K562 treated with DMSO at 1 percent for 48 hours (cell line): ENCODE results near the gene LCNL1. TPM values are rescaled to one million over a fixed set of nuclear protein-coding genes. Genes with fewer than 3 reads are reported as not detected.

Experiments used
- total RNA-seq: library from RNA; unstranded; fragments of 300-600 nt; gene quantifications from 2 replicates; pipeline ENCODE4 v1.2.3, GENCODE V29; 2022; ENCODE audit warnings: low replicate concordance; ENCODE audit errors: extremely low read depth

LCNL1 gene
- total RNA-seq, result not detected in 2 replicates

DNA sequence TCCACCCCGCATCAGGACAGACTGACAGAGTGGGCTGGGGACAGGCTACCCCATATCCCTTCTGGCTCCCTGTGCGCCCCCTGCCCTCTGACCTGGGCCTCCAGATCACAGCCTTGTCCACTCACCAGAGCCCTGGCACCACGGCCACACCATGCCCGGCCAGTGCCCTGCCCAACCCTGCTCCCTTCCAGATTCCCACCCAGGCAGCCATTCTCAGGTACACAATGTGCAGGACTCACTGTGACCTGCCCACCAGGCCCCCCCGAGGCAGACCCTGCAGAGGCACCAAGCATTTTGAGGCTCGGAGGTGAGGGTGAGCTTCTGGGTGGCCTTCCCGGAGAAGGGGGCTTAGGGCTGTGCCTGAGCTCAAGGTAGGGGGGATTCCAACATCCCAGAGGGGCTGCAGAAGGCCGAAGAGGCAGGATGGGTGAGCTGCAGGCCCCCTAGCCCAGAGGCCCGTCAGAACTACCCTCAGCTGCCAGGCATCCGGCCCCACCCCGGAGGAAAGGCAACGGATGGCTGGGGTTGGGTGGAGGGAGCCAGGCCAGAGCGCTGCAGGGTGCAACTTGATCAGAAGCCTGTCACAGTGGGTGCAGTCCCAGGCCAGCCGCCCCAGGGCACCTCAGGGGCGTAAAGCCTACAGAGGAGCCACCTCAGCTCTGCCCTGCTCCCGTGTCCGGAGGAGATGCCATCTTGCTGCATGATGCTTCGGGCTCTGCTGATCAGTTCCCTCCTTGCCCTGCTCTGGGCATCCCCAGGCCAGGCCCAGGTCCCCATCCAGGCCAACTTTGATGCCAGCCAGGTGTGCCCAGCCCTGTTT lies at the start of gene LCNL1:
Gene LCNL1 (plus strand): TSS at position 762 of the 820 bp plus-strand sequence. CDS start 594 bp downstream, outside the sequence.

DNA sequence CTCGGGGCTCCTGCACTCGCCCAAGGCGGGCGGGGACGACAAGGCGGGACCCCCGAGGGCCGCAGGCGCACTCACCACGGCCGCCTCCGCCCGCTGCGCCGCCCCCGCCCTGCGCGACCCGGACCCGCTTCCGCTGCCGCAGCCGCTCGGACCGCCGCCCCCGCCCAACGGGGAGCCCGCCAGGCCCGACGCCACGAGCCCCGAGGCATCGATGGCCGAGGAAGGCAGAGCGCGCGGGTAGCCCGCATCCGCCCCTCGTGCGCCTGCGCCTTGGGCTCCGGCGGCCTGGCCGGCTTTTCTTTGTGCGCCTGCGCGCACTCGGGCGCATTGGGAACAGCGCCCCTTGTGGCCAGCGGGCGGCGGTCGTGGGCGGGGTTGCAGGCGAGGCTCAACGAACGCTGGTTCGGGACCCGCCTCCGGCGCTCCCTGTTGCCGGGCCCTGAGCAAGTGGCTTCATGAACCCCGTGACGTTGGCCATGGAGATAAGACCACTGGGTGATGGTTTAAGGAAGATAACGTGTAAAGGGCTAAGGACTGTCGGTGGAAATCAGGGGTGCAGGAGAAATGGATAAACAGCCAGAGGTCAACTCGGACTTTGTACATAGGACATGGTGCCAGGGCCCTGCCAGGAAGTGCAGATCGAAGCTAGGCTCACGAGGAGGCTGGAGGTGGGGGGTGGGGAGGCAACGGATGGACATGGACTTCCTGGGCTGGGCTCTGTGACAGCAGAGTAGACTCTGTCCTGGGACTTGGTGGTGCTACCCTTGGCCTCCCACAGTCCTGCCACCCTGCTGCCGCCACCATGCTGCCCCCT lies 38.1 kb upstream of the LCNL1 start, which contains the start of the genes C8G and FBXW5:
Gene C8G (plus strand): TSS at position 725 of the 814 bp plus-strand sequence. CDS start 78 bp downstream, at position 803.
Gene FBXW5 (minus strand): TSS at position 220 of the 814 bp plus-strand sequence. CDS start 655 bp downstream, outside the sequence.

DNA sequence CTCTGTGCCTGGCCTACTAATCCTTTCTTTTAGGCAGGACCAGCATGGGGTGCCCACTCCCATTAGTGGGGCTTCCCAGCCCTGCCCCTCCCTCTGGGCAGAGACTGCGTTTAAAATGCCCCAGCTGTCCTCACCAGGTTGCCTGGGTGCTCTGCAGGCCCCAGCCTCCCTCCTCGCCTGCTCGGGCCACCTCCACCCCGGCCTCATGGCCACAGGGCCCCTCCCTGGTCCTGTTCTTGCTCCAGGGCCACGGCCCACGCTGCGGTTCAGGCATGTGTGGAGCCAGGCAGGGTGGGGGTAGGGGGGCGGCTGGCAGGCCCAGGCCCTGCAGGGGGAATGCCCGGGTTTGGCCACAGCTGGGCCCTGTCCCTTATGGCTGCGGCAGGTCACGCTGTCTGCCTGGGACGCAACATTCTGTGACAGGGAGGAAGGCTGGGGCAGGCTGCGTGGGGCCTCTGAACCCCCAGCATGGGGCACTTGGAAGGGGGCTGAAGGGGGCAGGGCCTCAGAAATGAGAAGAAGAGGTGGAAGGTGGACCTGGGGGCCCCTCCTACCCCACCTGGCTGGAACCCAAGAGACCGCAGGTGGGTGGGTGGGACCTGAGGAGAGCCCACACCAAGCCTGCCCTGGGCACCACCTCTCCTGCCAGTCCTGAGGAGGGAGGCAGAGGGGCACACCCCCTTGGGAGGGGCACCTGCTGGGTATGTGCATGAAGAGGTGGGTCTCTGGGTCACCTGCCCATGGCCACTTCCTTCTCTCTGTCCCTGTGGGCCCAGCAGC lies 31.1 kb upstream of the LCNL1 start, which contains the start of gene LCN12:
Gene LCN12 (plus strand): TSS at position 733 of the 780 bp plus-strand sequence. CDS start 55 bp downstream, outside the sequence.

DNA sequence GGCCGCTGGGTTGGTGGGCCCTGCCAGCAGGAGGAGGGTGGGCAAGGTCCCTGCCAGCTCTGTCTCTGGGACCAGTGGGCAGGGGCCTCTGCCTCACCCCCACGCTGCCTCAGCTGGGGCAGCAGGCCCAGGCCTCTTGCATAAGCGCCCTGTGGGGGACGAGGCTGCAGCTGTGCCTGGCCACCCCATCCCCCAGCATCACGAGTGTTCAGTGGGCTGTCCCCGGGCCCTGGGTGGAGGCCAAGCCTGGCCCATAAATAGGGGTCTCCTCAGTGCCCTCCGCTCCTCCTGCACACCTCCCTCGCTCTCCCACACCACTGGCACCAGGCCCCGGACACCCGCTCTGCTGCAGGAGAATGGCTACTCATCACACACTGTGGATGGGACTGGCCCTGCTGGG lies 5.6 kb upstream of the LCNL1 start, which contains the start of gene PTGDS:
Gene PTGDS (plus strand): TSS at position 282 of the 400 bp plus-strand sequence. CDS start 75 bp downstream, at position 357.

DNA sequence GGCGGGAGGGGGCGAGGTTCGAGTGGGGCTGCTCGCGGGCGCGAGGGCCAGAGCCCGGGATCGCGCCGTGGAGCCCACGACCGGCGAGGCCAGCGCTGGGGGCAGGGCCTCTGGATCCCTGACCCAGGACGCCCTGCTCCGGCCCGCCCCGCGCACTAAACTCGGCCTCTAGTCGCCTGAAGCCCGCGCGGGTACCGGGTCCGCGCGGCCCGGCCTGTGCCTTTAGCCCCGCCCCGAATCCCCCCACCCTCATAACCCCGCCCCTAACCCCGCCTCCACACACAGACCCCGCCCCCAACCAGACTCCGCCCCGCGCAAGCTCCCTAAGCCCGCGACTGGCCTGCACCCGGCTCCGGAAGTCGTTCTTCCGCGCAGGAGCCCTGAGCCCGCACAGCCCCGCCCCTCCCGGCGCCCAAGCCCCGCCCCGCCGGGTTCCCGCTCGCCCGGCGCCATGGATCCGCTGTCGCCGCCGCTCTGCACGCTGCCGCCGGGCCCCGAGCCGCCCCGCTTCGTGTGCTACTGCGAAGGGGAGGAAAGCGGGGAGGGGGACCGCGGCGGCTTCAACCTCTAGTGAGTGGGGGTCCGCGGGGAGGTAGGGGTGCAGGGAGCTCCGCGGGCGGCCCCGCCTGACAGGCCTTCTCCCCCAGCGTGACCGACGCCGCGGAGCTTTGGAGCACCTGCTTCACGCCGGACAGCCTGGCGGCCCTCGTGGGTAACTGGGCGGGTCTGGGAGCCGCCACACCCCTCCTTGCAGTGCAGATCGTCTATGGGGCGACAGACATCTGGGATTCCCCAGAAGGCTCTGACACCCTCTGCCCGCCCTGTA lies 9.4 kb downstream of the LCNL1 start, which contains the start of gene PAXX:
Gene PAXX (plus strand): TSS at position 430 of the 826 bp plus-strand sequence. CDS start 22 bp downstream, at position 452.

GRCh38 chr9:136996361-136997292 lies 13.8 kb downstream of the LCNL1 start, which contains the start of gene CLIC3:
Gene CLIC3 (minus strand): TSS chr9:136996568. CDS start chr9:136996543, 25 bp downstream.

GRCh38 chr9:137027369-137028262 lies 44.8 kb downstream of the LCNL1 start, which contains the start of gene ABCA2:
Gene ABCA2 (minus strand): TSS chr9:137028237. CDS start chr9:137028140, 97 bp downstream.

GRCh38 chr9:137031904-137032640 lies 49.3 kb downstream of the LCNL1 start, which contains the start of gene FUT7:
Gene FUT7 (minus strand): TSS chr9:137032088. CDS start chr9:137031991, 97 bp downstream.

Other genes starting within 250 kb of the LCNL1 start
- not detected in 2 replicates for gene LCN10, start 240.1 kb upstream of the LCNL1 start, total RNA-seq
- not detected in 2 replicates for gene LCN6, start 234.5 kb upstream of the LCNL1 start, total RNA-seq
- not detected in 2 replicates for gene LCN8, start 224.8 kb upstream of the LCNL1 start, total RNA-seq
- gene LCN15, start 218.5 kb upstream of the LCNL1 start, total RNA-seq, result not detected in 2 replicates
- not detected in 2 replicates for gene TMEM141, start 191.6 kb upstream of the LCNL1 start, total RNA-seq
- not detected in 2 replicates for gene CCDC183, start 186.7 kb upstream of the LCNL1 start, total RNA-seq
- gene RABL6, start 175.0 kb upstream of the LCNL1 start, total RNA-seq, result 184 TPM in 1 of 2 replicates, not detected in the other
- not detected in 2 replicates for gene AJM1, start 140.5 kb upstream of the LCNL1 start, total RNA-seq
- gene PHPT1, start 133.6 kb upstream of the LCNL1 start, total RNA-seq, result not detected in 2 replicates
- gene MAMDC4, start 130.6 kb upstream of the LCNL1 start, total RNA-seq, result not detected in 2 replicates
- gene EDF1, start 116.7 kb upstream of the LCNL1 start, total RNA-seq, result not detected in 2 replicates
- gene TRAF2, start 96.5 kb upstream of the LCNL1 start, total RNA-seq, result not detected in 2 replicates
- not detected in 2 replicates for gene FBXW5, start 38.3 kb upstream of the LCNL1 start, total RNA-seq
- gene C8G, start 37.8 kb upstream of the LCNL1 start, total RNA-seq, result not detected in 2 replicates
- not detected in 2 replicates for gene LCN12, start 30.7 kb upstream of the LCNL1 start, total RNA-seq
- not detected in 2 replicates for gene PTGDS, start 5.5 kb upstream of the LCNL1 start, total RNA-seq
- not detected in 2 replicates for gene PAXX, start 9.4 kb downstream of the LCNL1 start, total RNA-seq
- gene CLIC3, start 13.6 kb downstream of the LCNL1 start, total RNA-seq, result not detected in 2 replicates
- not detected in 2 replicates for gene ABCA2, start 45.2 kb downstream of the LCNL1 start, total RNA-seq
- gene FUT7, start 49.1 kb downstream of the LCNL1 start, total RNA-seq, result not detected in 2 replicates
- not detected in 2 replicates for gene NPDC1, start 63.2 kb downstream of the LCNL1 start, total RNA-seq
- gene ENTPD2, start 71.1 kb downstream of the LCNL1 start, total RNA-seq, result not detected in 2 replicates
- gene SAPCD2, start 87.6 kb downstream of the LCNL1 start, total RNA-seq, result not detected in 2 replicates
- gene UAP1L1, start 94.5 kb downstream of the LCNL1 start, total RNA-seq, result not detected in 2 replicates
- gene MAN1B1, start 104.0 kb downstream of the LCNL1 start, total RNA-seq, result 167 TPM in 1 of 2 replicates, not detected in the other
- not detected in 2 replicates for gene DPP7, start 131.7 kb downstream of the LCNL1 start, total RNA-seq
- not detected in 2 replicates for gene GRIN1, start 156.2 kb downstream of the LCNL1 start, total RNA-seq
- gene LRRC26, start 187.1 kb downstream of the LCNL1 start, total RNA-seq, result not detected in 2 replicates
- gene TMEM210, start 189.1 kb downstream of the LCNL1 start, total RNA-seq, result not detected in 2 replicates
- not detected in 2 replicates for gene ANAPC2, start 205.6 kb downstream of the LCNL1 start, total RNA-seq
- gene SSNA1, start 205.7 kb downstream of the LCNL1 start, total RNA-seq, result not detected in 2 replicates
- not detected in 2 replicates for gene TPRN, start 217.7 kb downstream of the LCNL1 start, total RNA-seq
- gene TMEM203, start 222.7 kb downstream of the LCNL1 start, total RNA-seq, result not detected in 2 replicates
- not detected in 2 replicates for gene NDOR1, start 222.7 kb downstream of the LCNL1 start, total RNA-seq
- gene RNF208, start 239.2 kb downstream of the LCNL1 start, total RNA-seq, result not detected in 2 replicates
- not detected in 2 replicates for gene CYSRT1, start 242.2 kb downstream of the LCNL1 start, total RNA-seq
- not detected in 2 replicates for gene RNF224, start 244.5 kb downstream of the LCNL1 start, total RNA-seq
- not detected in 2 replicates for gene SLC34A3, start 247.9 kb downstream of the LCNL1 start, total RNA-seq